ENCODE measurements around the gene KIF15. TPM values are rescaled to one million over a fixed set of nuclear protein-coding genes. Genes with fewer than 3 reads are reported as not detected.
"Not testable (repeated sequence)": the region's sequence is repeated elsewhere in the genome, so short reads cannot be mapped to it uniquely, and the experiment has no call there.

KIF15 gene
- total RNA-seq, 4 donors from 2014 or later: 3.2 to 9.1 (median 4.9) TPM

- WGBS, 2 donors: 90 to 96% methylated on average over 4 of the region's 4 CpGs
- peaks cover 0 to 26% (median 0%) of the 10 kb centered on the region in 3 donors for H3K36me3 ChIP-seq
- intact Hi-C loops (cut with DNase I): no loop called here
- TF ChIP-seq CTCF (IDR thresholded peaks at IDR 0.05) (no peak), POLR2A (IDR thresholded peaks at IDR 0.05) (no peak)
- no peak overlapping the region for H3K4me3 ChIP-seq
- H3K27me3 ChIP-seq: no peaks in the 10 kb centered on the region
- DNase-seq: no peak
- H3K4me1 ChIP-seq: no peaks in the 10 kb centered on the region
- no peaks in the 10 kb centered on the region for H3K9me3 ChIP-seq
- no peak overlapping the region for H3K27ac ChIP-seq
Measured at GRCh38 chr3:44795197-44795596, 33.6 kb downstream of the KIF15 start.

- Histone ChIP-seq H3K36me3 (peaks cover 0 to 19% (median 0%) of the 10 kb centered on the region in 3 donors), H3K9me3 (no peaks in the 10 kb centered on the region), H3K27ac (no peak overlapping the region), H3K4me3 (no peak overlapping the region), H3K27me3 (no peaks in the 10 kb centered on the region), H3K4me1 (no peaks in the 10 kb centered on the region)
- WGBS, 2 donors: 60 to 71% methylated on average over 2 of the region's 2 CpGs
- TF ChIP-seq POLR2A (IDR thresholded peaks at IDR 0.05) (no peak), CTCF (IDR thresholded peaks at IDR 0.05) (no peak)
- intact Hi-C loops (cut with DNase I): no loop called here
- no peak for DNase-seq
Measured at GRCh38 chr3:44802011-44802410, 40.4 kb downstream of the KIF15 start.

- Histone ChIP-seq H3K27ac (no peak overlapping the region), H3K36me3 (peaks cover 0 to 11% (median 0%) of the 10 kb centered on the region in 3 donors), H3K27me3 (no peaks in the 10 kb centered on the region), H3K9me3 (no peaks in the 10 kb centered on the region), H3K4me1 (no peaks in the 10 kb centered on the region), H3K4me3 (no peak overlapping the region)
- WGBS, 2 donors: 92% methylated on average over 2 of the region's 2 CpGs
- no peak for TF ChIP-seq POLR2A (IDR thresholded peaks at IDR 0.05)
- intact Hi-C loops (cut with DNase I): no loop called here
- DNase-seq: no peak
Measured at GRCh38 chr3:44803298-44803697, 41.7 kb downstream of the KIF15 start.

GRCh38 chr3:44805960-44806359, 44.4 kb downstream of the KIF15 start:
- Histone ChIP-seq H3K27me3 (no peaks in the 10 kb centered on the region), H3K36me3 (no peaks in the 10 kb centered on the region), H3K27ac (no peak overlapping the region), H3K4me3 (no peak overlapping the region), H3K9me3 (no peaks in the 10 kb centered on the region), H3K4me1 (no peaks in the 10 kb centered on the region)
- DNase-seq: no peak
- no peak for TF ChIP-seq CTCF (IDR thresholded peaks at IDR 0.05)
- TF ChIP-seq POLR2A (IDR thresholded peaks at IDR 0.05): no peak
- intact Hi-C loops (cut with DNase I): no loop called here
- 84 to 94% methylated on average over 2 of the region's 2 CpGs for WGBS, 2 donors

GRCh38 chr3:44814751-44815150, 53.2 kb downstream of the KIF15 start:
- no peaks in the 10 kb centered on the region for H3K4me1 ChIP-seq
- 94 to 96% methylated on average over 6 of the region's 6 CpGs for WGBS, 2 donors
- TF ChIP-seq POLR2A (IDR thresholded peaks at IDR 0.05) (no peak), CTCF (IDR thresholded peaks at IDR 0.05) (no peak)
- DNase-seq: no peak
- H3K4me3 ChIP-seq: no peak overlapping the region
- H3K9me3 ChIP-seq: no peaks in the 10 kb centered on the region
- H3K27me3 ChIP-seq: no peaks in the 10 kb centered on the region
- intact Hi-C loops (cut with DNase I): no loop called here
- no peak overlapping the region for H3K27ac ChIP-seq
- no peaks in the 10 kb centered on the region for H3K36me3 ChIP-seq

GRCh38 chr3:44816334-44816733, 54.7 kb downstream of the KIF15 start:
- H3K9me3 ChIP-seq; H3K4me3 ChIP-seq; H3K36me3 ChIP-seq; H3K4me1 ChIP-seq; H3K27ac ChIP-seq; DNase-seq; H3K27me3 ChIP-seq; intact Hi-C loops (cut with DNase I): not testable (repeated sequence)
- 94 to 100% methylated on average over 2 of the region's 2 CpGs for WGBS, 2 donors

- H3K9me3 ChIP-seq; intact Hi-C loops (cut with DNase I); H3K4me3 ChIP-seq; DNase-seq; H3K4me1 ChIP-seq; H3K36me3 ChIP-seq; H3K27ac ChIP-seq; H3K27me3 ChIP-seq: not testable (repeated sequence)
- no CpG with 5 or more reads among the region's 34 CpGs for WGBS, 2 donors
Measured at GRCh38 chr3:44821206-44821605, 59.6 kb downstream of the KIF15 start.

All from esophagus squamous epithelium (tissue), 5 donors.